Measurements from ENCODE around the gene AASS. TPM values are rescaled to one million over a fixed set of nuclear protein-coding genes. Genes with fewer than 3 reads are reported as not detected.

The AASS gene
- total RNA-seq, 1 donor from 2014 or later: 34.4 TPM

DNA sequence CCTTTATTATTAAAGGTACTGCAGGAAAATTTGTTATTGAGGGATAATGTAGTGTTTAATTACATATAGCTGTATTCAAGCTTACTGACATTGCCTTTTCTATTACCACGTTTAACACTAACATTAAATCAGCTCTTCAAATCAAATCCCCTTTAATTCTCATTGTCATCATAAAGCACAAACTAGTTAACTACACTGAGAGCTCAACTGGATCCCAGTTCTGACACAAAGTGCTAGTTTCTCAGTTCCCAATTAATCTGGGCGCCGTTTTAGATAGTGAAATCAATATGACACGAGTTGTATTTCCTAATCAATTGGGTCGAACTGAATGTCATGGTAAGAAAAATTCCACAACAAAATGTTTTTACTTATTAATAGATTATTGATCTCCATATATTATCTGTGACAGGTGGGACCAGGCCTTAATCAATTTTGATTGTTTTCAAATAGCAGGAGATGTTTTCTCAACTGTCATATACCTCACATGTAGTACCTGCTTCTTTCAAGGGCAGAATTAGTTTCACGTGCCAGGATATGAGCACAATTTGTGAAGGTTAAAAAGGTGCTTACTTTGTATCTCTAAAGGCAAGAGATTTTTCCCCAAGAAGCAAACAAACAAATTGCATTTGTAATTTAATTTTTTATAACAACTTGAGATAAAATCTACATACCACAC lies 71.0 kb downstream of the AASS start:
- TF ChIP-seq POLR2AphosphoS5 (IDR thresholded peaks at IDR 0.05; ENCODE audit: insufficient read depth in 1 of 2, low read depth in 1 of 2) (no peak), POLR2A (IDR thresholded peaks at IDR 0.05) (no peak)
- TF ChIP-seq, protein P1, sequence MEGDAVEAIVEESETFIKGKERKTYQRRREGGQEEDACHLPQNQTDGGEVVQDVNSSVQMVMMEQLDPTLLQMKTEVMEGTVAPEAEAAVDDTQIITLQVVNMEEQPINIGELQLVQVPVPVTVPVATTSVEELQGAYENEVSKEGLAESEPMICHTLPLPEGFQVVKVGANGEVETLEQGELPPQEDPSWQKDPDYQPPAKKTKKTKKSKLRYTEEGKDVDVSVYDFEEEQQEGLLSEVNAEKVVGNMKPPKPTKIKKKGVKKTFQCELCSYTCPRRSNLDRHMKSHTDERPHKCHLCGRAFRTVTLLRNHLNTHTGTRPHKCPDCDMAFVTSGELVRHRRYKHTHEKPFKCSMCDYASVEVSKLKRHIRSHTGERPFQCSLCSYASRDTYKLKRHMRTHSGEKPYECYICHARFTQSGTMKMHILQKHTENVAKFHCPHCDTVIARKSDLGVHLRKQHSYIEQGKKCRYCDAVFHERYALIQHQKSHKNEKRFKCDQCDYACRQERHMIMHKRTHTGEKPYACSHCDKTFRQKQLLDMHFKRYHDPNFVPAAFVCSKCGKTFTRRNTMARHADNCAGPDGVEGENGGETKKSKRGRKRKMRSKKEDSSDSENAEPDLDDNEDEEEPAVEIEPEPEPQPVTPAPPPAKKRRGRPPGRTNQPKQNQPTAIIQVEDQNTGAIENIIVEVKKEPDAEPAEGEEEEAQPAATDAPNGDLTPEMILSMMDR (IDR thresholded peaks at IDR 0.05): no peak
- Histone ChIP-seq H3K4me1 (no peaks in the 10 kb centered on the region), H3K27me3 (no peaks in the 10 kb centered on the region), H3K36me3 (peaks cover 0 to 18% of the 10 kb centered on the region in 2 donors), H3K9me3 (no peaks in the 10 kb centered on the region), H3K4me3 (no peak overlapping the region), H3K27ac (no peak overlapping the region)
- intact Hi-C loops (cut with DNase I): no loop called here
- DNase-seq (ENCODE audit: extremely low spot score in 2 of 2): no peak

DNA sequence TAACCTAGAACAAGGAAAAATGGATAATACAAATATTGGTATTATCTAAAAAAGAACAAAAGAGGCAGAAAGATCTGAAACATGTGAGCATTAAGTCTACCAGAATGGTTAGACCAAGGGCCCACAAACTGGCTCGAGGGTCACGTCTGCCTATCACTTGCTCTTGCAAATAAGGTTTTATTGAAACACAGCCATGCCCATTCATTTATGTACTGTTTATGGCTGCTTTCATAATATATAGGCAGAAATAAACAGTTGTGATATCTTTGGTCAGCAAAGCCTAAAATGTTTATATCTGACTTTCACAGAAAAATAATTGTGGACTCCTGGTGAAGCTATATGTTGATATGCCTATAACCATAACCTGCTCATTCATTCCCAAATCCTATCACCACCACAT lies 71.8 kb downstream of the AASS start:
- intact Hi-C loops (cut with DNase I): no loop called here
- H3K4me1 ChIP-seq: no peaks in the 10 kb centered on the region

DNA sequence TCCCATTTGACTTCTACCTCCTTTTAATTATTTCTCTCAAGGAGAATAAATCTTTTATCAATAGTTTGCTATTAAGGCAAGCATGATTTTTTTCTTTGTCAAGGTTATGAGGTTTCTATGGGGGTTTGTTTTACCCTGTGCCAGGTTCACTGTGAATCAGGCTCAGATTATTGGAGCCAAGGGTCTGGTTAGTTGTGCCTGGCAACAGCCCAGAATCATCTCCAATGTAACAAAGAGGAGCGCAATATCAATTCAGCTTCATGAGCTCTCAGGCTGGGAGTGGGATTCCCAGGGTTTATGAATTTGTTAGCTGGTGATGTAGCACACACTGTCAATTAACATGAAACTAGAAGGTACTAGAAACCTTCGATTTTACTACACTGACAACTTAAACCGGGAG lies 73.2 kb downstream of the AASS start:
- no peak overlapping the region for H3K27ac ChIP-seq
- no peak for DNase-seq (ENCODE audit: extremely low spot score in 2 of 2)
- H3K36me3 ChIP-seq: peaks cover 0 to 6% of the 10 kb centered on the region in 2 donors
- H3K4me1 ChIP-seq: no peaks in the 10 kb centered on the region
- intact Hi-C loops (cut with DNase I): no loop called here
- TF ChIP-seq POLR2AphosphoS5 (IDR thresholded peaks at IDR 0.05; ENCODE audit: insufficient read depth in 1 of 2, low read depth in 1 of 2) (no peak), POLR2A (IDR thresholded peaks at IDR 0.05) (no peak)
- no peak overlapping the region for H3K4me3 ChIP-seq
- no peaks in the 10 kb centered on the region for H3K9me3 ChIP-seq
- no peaks in the 10 kb centered on the region for H3K27me3 ChIP-seq

More for the DNA sequence above, 71.8 kb downstream of the AASS start:
- no peaks in the 10 kb centered on the region for H3K9me3 ChIP-seq
- no peak overlapping the region for H3K27ac ChIP-seq
- no peak overlapping the region for H3K4me3 ChIP-seq
- H3K36me3 ChIP-seq: peaks cover 0 to 13% of the 10 kb centered on the region in 2 donors
- DNase-seq (ENCODE audit: extremely low spot score in 2 of 2): no peak
- no peaks in the 10 kb centered on the region for H3K27me3 ChIP-seq
- TF ChIP-seq, protein P1 (IDR thresholded peaks at IDR 0.05): no peak
- no peak for TF ChIP-seq POLR2AphosphoS5 (IDR thresholded peaks at IDR 0.05; ENCODE audit: insufficient read depth in 1 of 2, low read depth in 1 of 2)
- TF ChIP-seq POLR2A (IDR thresholded peaks at IDR 0.05): no peak

DNA sequence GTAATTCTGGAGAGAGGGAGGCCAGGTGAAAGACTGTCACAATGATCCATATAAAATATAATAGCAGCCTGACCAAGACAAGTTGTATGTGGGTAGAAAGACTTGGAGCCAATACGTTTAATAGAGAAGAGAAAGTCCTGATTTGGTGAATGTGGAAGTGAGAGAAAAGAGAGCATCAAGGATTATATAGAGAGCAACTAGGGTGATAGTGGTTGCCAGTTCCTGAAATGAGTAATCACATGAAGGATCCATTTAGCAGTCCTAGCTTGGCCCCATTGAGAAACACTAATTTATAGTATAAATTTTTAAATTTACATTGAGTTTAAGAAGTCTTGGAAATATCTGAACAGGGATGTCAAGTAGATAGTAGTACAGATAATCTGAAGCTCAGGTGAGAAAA lies 74.0 kb downstream of the AASS start:
- Histone ChIP-seq H3K4me1 (no peaks in the 10 kb centered on the region), H3K27ac (no peak overlapping the region), H3K36me3 (peaks cover 0 to 6% of the 10 kb centered on the region in 2 donors), H3K27me3 (no peaks in the 10 kb centered on the region), H3K9me3 (no peaks in the 10 kb centered on the region), H3K4me3 (no peak overlapping the region)
- intact Hi-C loops (cut with DNase I): no loop called here
- no peak for DNase-seq (ENCODE audit: extremely low spot score in 2 of 2)
- TF ChIP-seq POLR2AphosphoS5 (IDR thresholded peaks at IDR 0.05; ENCODE audit: insufficient read depth in 1 of 2, low read depth in 1 of 2) (no peak), POLR2A (IDR thresholded peaks at IDR 0.05) (no peak)
- TF ChIP-seq, protein P1 (IDR thresholded peaks at IDR 0.05): no peak

DNA sequence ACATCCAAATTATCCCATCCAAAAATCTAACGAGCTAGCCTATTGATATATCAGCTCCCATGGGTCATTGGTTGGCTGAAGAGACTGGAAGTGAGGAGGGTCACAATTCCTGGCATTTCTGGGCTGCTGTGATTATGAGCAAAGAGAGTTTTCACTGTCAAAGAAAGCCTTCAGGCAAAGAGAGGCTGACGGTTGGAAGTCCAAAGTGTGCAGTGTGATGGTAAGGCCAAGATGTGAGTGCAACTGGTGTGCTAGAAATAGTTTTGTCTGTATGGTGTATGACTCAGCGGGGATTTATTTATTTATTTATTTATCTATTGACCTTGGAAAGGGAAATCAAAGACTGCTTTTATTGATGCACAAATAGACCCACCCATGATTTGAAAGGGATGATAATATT lies 75.0 kb downstream of the AASS start:
- intact Hi-C loops (cut with DNase I): no loop called here
- TF ChIP-seq POLR2AphosphoS5 (IDR thresholded peaks at IDR 0.05; ENCODE audit: insufficient read depth in 1 of 2, low read depth in 1 of 2): no peak
- TF ChIP-seq, protein P1 (IDR thresholded peaks at IDR 0.05): no peak
- TF ChIP-seq POLR2A (IDR thresholded peaks at IDR 0.05): no peak
- H3K36me3 ChIP-seq: peaks cover 0 to 5% of the 10 kb centered on the region in 2 donors
- no peaks in the 10 kb centered on the region for H3K27me3 ChIP-seq
- H3K9me3 ChIP-seq: no peaks in the 10 kb centered on the region
- no peak overlapping the region for H3K4me3 ChIP-seq
- no peaks in the 10 kb centered on the region for H3K4me1 ChIP-seq
- H3K27ac ChIP-seq: no peak overlapping the region
- DNase-seq (ENCODE audit: extremely low spot score in 2 of 2): no peak

All from vagina (tissue), 2 donors.